HG03520 (cell line): ENCODE data around the gene RASSF7.

Source experiments
- ATAC-seq: cut with Tn5 transposase; IDR thresholded peaks from one replicate; pipeline ENCODE4 v1.9.1; 2021; ENCODE audit warnings: mild to moderate bottlenecking, moderate library complexity; ENCODE audit not compliant: unreplicated experiment

RASSF7 gene

DNA sequence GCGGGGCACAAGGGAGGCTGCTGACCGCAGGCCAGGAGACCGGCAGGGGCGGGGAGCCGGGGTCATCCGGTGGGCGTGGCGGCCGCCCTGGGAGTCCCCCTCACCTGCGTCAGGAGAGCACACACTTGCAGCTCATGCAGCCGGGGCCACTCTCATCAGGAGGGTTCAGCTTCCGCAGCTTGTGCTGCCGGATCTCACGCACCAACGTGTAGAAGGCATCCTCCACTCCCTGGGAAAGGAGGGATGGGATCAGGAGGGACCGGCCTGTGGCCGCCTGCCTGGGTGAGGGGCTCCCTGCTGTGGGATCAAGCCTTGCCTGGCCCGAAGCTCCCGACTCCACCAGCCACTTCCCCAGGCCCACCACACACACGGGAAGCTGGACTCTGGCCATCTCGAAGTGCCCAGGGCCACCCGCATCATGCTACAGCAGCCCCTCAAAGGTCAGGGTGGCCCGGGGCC is 28.2 kb upstream of the RASSF7 start:
- no peak for ATAC-seq

GRCh38 chr11:532986-533585 is 27.7 kb upstream of the RASSF7 start:
- no peak for ATAC-seq

GRCh38 chr11:533586-534395 is 27.0 kb upstream of the RASSF7 start:
- no peak for ATAC-seq

- ATAC-seq, result no peak
Measured at GRCh38 chr11:534396-535209, 26.2 kb upstream of the RASSF7 start.

DNA sequence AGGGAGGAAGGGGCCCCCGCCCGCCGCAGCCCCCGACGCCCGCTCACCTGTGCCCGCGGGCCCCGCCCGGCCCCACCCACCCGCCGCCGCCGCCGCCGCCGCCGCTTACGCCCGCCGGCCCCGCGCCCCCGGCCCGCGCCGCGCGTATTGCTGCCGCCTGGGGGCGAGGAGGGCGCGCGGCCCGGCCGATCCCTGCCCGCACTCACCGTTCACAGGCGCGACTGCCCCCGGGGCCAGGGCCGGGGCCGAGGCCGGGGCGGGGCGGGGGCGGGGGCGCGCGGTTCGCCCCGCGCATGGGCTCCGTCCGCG is 25.6 kb upstream of the RASSF7 start:
- no peak for ATAC-seq

DNA sequence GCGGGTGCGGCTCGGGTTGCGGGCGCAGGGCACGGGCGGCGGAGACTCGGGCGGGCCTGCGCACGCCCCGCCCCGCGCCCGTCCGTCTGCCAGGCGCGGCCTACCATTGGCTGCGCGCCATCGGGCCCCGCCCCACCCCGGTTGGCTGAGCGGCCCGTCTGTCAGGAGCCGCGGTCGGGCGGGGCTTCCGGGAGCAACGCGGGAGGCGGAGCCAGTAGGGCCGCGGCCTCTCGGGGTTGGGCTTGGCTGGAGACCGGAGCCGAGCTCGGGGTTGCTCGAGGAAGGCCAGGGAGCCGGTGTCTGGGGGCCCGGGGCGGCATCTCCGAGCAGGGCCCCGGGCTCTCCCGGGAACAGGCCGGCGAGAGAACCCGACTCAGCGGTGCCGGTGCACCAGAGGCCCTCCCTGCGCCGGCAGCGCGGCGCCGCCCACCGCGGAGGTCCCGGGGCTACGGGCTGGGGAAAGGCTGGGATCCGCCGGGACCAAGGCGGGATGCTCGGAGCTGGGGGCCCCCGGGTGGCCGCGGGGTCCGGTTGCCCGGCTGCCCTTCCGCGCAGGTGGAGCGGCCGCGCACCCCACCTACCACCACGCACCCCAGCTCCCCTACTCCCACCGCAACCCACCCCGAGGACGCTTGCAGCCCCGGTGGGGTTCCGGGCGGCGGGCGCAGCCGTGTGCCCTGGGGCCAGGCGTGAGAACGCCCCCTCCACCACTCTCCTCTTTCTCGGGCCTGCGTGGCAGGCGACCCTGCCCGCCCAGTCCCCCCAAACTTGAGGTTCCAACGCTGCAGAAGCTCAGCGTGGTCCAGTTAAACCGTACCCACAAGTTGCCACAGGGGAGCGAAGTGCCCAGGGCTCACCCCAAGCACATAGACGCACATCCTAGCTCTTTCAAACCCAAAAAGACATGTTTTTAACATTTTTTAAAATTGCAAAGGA is 25.0 kb upstream of the RASSF7 start, which contains the start of gene HRAS:
Gene HRAS (minus strand): TSS at position 58 of the 936 bp plus-strand sequence.
- ATAC-seq, result peak; percentile 67

GRCh38 chr11:536841-537621 is 23.7 kb upstream of the RASSF7 start, which contains the start of gene LRRC56:
TSS of gene LRRC56 (plus strand) at chr11:537527. CDS start at chr11:540685, 3,158 bp downstream.
- ATAC-seq, result peak; percentile 34

- no peak for ATAC-seq
Measured at GRCh38 chr11:537622-538430, 22.9 kb upstream of the RASSF7 start.

GRCh38 chr11:538431-539051 is 22.2 kb upstream of the RASSF7 start:
- no peak for ATAC-seq

DNA sequence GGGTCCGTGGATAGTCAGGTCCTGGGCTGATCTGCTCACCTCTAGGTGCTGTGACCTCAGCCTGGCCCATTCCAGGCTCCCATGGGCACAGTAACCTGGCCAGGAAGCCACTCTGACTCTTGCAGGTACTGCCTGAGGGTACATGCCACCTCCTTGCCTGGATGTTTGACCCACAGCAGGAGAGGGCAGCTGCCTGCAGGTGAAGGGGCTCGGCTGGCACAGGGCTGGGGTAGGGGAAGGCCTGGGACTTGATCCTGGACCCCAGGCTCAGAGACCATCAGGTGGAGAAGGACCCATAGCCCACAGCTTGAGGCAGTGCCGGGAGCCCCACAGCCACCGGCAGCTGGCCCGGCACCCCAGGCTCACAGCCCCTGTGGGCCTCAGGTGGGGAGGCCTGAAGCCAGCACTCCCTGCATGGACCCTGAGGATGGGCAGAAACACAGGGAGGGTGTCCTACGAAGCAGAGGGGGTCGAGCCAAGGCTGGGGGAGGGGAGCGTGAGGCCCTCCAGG is 20.7 kb upstream of the RASSF7 start:
- ATAC-seq, result no peak

GRCh38 chr11:540583-541432 is 20.0 kb upstream of the RASSF7 start:
- ATAC-seq, result no peak

- ATAC-seq, result no peak
Measured at GRCh38 chr11:541433-541885, 19.3 kb upstream of the RASSF7 start.

GRCh38 chr11:544817-545166 is 16.0 kb upstream of the RASSF7 start:
- no peak for ATAC-seq

GRCh38 chr11:545171-545570 is 15.6 kb upstream of the RASSF7 start:
- ATAC-seq, result no peak

DNA sequence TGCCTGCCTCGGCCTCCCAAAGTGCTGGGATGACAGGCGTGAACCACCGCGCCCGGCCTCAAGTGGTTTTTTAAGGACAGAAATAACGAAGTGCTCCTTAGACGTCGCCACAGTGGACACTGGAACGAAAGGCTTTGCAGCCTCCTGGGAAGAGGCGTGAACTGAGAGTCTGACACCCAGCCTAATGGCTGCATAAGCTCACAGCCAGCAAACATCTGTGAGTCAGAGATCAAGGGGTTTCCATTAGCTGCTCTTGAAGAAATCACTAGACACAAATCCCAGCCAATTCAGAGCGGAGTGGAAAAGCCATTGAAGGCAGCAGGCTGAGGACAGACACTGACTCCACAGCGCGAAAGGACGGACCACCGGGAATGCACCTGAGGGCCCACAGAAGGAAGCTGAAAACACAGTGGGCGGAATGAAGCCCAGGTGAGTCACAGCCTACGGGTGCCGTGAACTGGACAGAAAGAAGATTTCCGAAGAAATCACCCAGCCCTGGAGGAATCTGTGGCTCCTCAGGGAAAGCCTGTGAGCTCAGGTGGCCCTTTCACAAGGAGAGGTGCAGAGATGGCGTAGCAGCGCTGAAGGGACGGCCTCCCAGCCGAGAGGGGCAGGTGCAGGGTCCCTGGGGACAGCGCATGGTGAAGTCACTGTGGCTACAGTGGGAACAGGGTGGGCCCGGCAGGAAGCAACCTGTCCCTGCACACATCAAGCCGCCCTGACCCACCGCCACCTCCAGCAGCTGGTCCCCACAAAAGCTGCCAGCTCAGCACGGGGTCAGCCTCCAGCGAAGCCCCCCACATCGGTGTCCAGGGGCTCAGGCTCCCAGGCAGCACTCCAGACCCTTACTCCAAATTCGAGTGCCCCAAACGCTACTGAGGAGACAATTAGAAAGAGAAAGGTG is 11.8 kb upstream of the RASSF7 start:
- no peak for ATAC-seq

DNA sequence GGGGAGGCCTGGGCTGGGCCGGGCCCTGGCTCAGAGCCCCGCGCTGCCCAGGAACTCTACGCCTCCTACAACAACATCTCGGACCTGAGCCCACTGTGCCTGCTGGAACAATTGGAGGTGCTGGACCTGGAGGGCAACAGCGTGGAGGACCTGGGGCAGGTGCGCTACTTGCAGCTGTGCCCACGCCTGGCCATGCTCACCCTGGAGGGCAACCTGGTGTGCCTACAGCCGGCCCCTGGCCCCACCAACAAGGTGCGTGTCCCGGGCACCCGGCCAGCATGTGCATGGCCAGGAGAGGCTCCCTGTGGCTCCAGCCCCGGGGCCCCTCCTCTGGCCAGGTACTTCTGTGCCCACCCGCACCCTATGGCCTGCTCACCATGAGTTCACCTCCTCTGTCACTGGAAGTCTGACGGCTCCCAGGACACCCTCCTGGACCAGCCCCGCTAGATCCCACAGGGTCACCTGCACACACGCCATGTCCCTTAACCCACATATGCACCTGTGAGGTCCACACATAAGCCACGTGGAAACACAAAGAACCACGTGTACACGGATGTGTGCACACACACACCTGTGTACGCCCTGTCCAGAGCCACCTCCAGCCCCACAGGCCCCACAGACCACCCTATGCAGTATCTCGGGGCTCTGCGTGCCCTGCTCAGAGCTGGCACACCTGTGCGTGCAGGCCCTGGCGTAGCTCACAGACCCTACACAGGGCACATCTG is 10.6 kb upstream of the RASSF7 start:
- ATAC-seq, result no peak
